ENCODE data around the gene PACC1. TPM values are rescaled to one million over a fixed set of nuclear protein-coding genes. Genes with fewer than 3 reads are reported as not detected.

Gene PACC1
- polyA plus RNA-seq, 2 of the 4 experiments (the other 2 are of a cell fraction), result 11.9 to 19.6 TPM

- ATAC-seq (no peak), DNase-seq (ENCODE audit: low read depth in 1 of 2, low spot score in 1 of 2) (no peak), FAIRE-seq (no peak)
- ChIA-PET POLR2A (no interaction called here), CTCF (interaction anchor here (1.3 kb wide), 1 partner anchor 247 kb away, joined by 3 read pairs; no protein-coding TSS in a partner anchor)
- H3K4me2 ChIP-seq, result no peak overlapping the region
- no peaks in the 10 kb centered on the region for H3K9me3 ChIP-seq
- H3K27ac ChIP-seq, result no peak overlapping the region
- no peaks in the 10 kb centered on the region; the same call in 2 of the 3 replicates for H3K4me1 ChIP-seq
- no peak overlapping the region for H3K4me3 ChIP-seq
- no peak for TF ChIP-seq HDAC2 (IDR thresholded peaks at IDR 0.05)
- TF ChIP-seq ZFP36 (IDR thresholded peaks at IDR 0.05; ENCODE audit: borderline replicate concordance, partially characterized antibody), result no peak
- TF ChIP-seq RAD21 (conservative IDR thresholded peaks at IDR 0.05 in 1 of 2, IDR thresholded peaks at IDR 0.05 in 1 of 2), result no peak
- TF ChIP-seq GATA3 (IDR thresholded peaks at IDR 0.05; ENCODE audit: borderline replicate concordance), result no peak
- TF ChIP-seq POLR2AphosphoS2 (conservative IDR thresholded peaks at IDR 0.05; ENCODE audit: low read length), result no peak
- TF ChIP-seq PBX3 (IDR thresholded peaks at IDR 0.05), result no peak
- 89% methylated on average over 2 of the region's 2 CpGs for WGBS (ENCODE audit: missing lambda C conversion rate)
Measured at GRCh38 chr1:212317916-212318315, 96.8 kb downstream of the PACC1 start.

- CTCF ChIA-PET, result interaction anchor here (0.6 to 1.0 kb wide), 4 partner anchors 43 to 254 kb away, joined by 3 to 5 read pairs (median 4); no protein-coding TSS in a partner anchor
- peak in 1 of 2 experiments; percentile 45 for DNase-seq (ENCODE audit: low read depth in 1 of 2, low spot score in 1 of 2)
- POLR2A ChIA-PET, result no interaction called here
- no peak for FAIRE-seq
- H3K4me2 ChIP-seq, result no peak overlapping the region
- H3K4me3 ChIP-seq, result no peak overlapping the region
- no peaks in the 10 kb centered on the region; the same call in 2 of the 3 replicates for H3K4me1 ChIP-seq
- peak; percentile 59 to 78; a peak in 4 of 6 replicates for ATAC-seq
- TF ChIP-seq ZFP36 (IDR thresholded peaks at IDR 0.05; ENCODE audit: borderline replicate concordance, partially characterized antibody) (no peak), CEBPB (IDR thresholded peaks at IDR 0.05) (no peak), JUN (IDR thresholded peaks at IDR 0.05) (no peak), CTCF (IDR thresholded peaks at IDR 0.05) (peak; percentile 46), SREBF2 (IDR thresholded peaks at IDR 0.05) (no peak), HOXB5 (CRISPR knock-in tag; IDR thresholded peaks at IDR 0.05) (no peak), RAD21 (conservative IDR thresholded peaks at IDR 0.05 in 1 of 2, IDR thresholded peaks at IDR 0.05 in 1 of 2) (peak; percentile 52 to 66), NFE2L2 (conservative IDR thresholded peaks at IDR 0.05; ENCODE audit: low read length) (no peak), RCOR1 (IDR thresholded peaks at IDR 0.05; ENCODE audit: low read depth, low read length) (no peak), CBX8 (IDR thresholded peaks at IDR 0.05) (no peak), ATOH8 (CRISPR knock-in tag; IDR thresholded peaks at IDR 0.05; ENCODE audit: low read depth) (no peak), HEYL (CRISPR knock-in tag; IDR thresholded peaks at IDR 0.05) (no peak), POLR2AphosphoS2 (conservative IDR thresholded peaks at IDR 0.05; ENCODE audit: low read length) (no peak), FOXS1 (CRISPR knock-in tag; IDR thresholded peaks at IDR 0.05) (no peak), ELK1 (IDR thresholded peaks at IDR 0.05; ENCODE audit: low read depth, low read length) (no peak), MAFK (IDR thresholded peaks at IDR 0.05; ENCODE audit: partially characterized antibody) (no peak), TFCP2L1 (CRISPR knock-in tag; IDR thresholded peaks at IDR 0.05) (no peak), KDM1A (IDR thresholded peaks at IDR 0.05; ENCODE audit: low read depth) (no peak), SMC3 (IDR thresholded peaks at IDR 0.05) (peak; percentile 27; the same call in 1 of the 3 replicates), KDM5A (IDR thresholded peaks at IDR 0.05) (no peak)
- no peaks in the 10 kb centered on the region for H3K9me3 ChIP-seq
- no peak overlapping the region for H3K27ac ChIP-seq
Measured at GRCh38 chr1:212315907-212316306, 98.8 kb downstream of the PACC1 start.

Measured in A549 (cell line).